ENCODE measurements around the gene GMFB.

Gene GMFB

GRCh38 chr14:54509546-54510501, 21.0 kb upstream of the GMFB start, which contains the start of gene CGRRF1:
Gene CGRRF1 (plus strand): TSS chr14:54509906. CDS start chr14:54509960, 54 bp downstream.
- Mint-ChIP-seq H3K27me3 (ENCODE audit: low read depth) (peaks cover 5% of the 10 kb centered on the region), H3K4me3 (peak within 1 kb of the TSS; percentile 89), H3K9me3 (no peaks in the 10 kb centered on the region), H3K4me1 (ENCODE audit: low read depth) (peaks cover 20% of the 10 kb centered on the region), H3K36me3 (ENCODE audit: low read depth) (peaks cover 5% of the 10 kb centered on the region), H3K27ac (peak within 1 kb of the TSS; percentile 86)
- DNase-seq (ENCODE audit: low spot score) = peak; percentile 98

GRCh38 chr14:54503486-54503885, 14.7 kb upstream of the GMFB start:
- Mint-ChIP-seq H3K4me3 (no peak overlapping the region), H3K4me1 (ENCODE audit: low read depth) (peaks cover 6% of the 10 kb centered on the region), H3K9me3 (no peaks in the 10 kb centered on the region), H3K36me3 (ENCODE audit: low read depth) (no peaks in the 10 kb centered on the region), H3K27ac (no peak overlapping the region), H3K27me3 (ENCODE audit: low read depth) (peaks cover 21% of the 10 kb centered on the region)
- no peak for DNase-seq (ENCODE audit: low spot score)

GRCh38 chr14:54502602-54503001, 13.8 kb upstream of the GMFB start:
- Mint-ChIP-seq H3K4me3 (no peak overlapping the region), H3K27ac (no peak overlapping the region), H3K27me3 (ENCODE audit: low read depth) (peaks cover 23% of the 10 kb centered on the region), H3K9me3 (no peaks in the 10 kb centered on the region), H3K36me3 (ENCODE audit: low read depth) (no peaks in the 10 kb centered on the region), H3K4me1 (ENCODE audit: low read depth) (peaks cover 6% of the 10 kb centered on the region)
- DNase-seq (ENCODE audit: low spot score) = no peak

GRCh38 chr14:54501480-54501879, 12.7 kb upstream of the GMFB start:
- no peaks in the 10 kb centered on the region for H3K36me3 Mint-ChIP-seq (ENCODE audit: low read depth)
- peaks cover 21% of the 10 kb centered on the region for H3K27me3 Mint-ChIP-seq (ENCODE audit: low read depth)
- H3K27ac Mint-ChIP-seq = no peak overlapping the region
- peaks cover 6% of the 10 kb centered on the region for H3K4me1 Mint-ChIP-seq (ENCODE audit: low read depth)
- no peak overlapping the region for H3K4me3 Mint-ChIP-seq
- no peak for DNase-seq (ENCODE audit: low spot score)
- H3K9me3 Mint-ChIP-seq = no peaks in the 10 kb centered on the region

- H3K4me3 Mint-ChIP-seq = no peak overlapping the region
- H3K27ac Mint-ChIP-seq = no peak overlapping the region
- H3K27me3 Mint-ChIP-seq (ENCODE audit: low read depth) = peaks cover 21% of the 10 kb centered on the region
- no peaks in the 10 kb centered on the region for H3K36me3 Mint-ChIP-seq (ENCODE audit: low read depth)
- H3K4me1 Mint-ChIP-seq (ENCODE audit: low read depth) = peaks cover 6% of the 10 kb centered on the region
- DNase-seq (ENCODE audit: low spot score) = no peak
- no peaks in the 10 kb centered on the region for H3K9me3 Mint-ChIP-seq
Measured at GRCh38 chr14:54500744-54501143, 12.0 kb upstream of the GMFB start.

GRCh38 chr14:54498579-54498978, 9.8 kb upstream of the GMFB start:
- peaks cover 6% of the 10 kb centered on the region for H3K4me1 Mint-ChIP-seq (ENCODE audit: low read depth)
- peaks cover 18% of the 10 kb centered on the region for H3K27me3 Mint-ChIP-seq (ENCODE audit: low read depth)
- no peaks in the 10 kb centered on the region for H3K9me3 Mint-ChIP-seq
- H3K27ac Mint-ChIP-seq = no peak overlapping the region
- no peak for DNase-seq (ENCODE audit: low spot score)
- H3K36me3 Mint-ChIP-seq (ENCODE audit: low read depth) = no peaks in the 10 kb centered on the region
- no peak overlapping the region for H3K4me3 Mint-ChIP-seq

- H3K36me3 Mint-ChIP-seq (ENCODE audit: low read depth) = no peaks in the 10 kb centered on the region
- H3K27ac Mint-ChIP-seq = no peak overlapping the region
- peaks cover 6% of the 10 kb centered on the region for H3K4me1 Mint-ChIP-seq (ENCODE audit: low read depth)
- no peak for DNase-seq (ENCODE audit: low spot score)
- no peak overlapping the region for H3K4me3 Mint-ChIP-seq
- H3K9me3 Mint-ChIP-seq = no peaks in the 10 kb centered on the region
- peaks cover 18% of the 10 kb centered on the region for H3K27me3 Mint-ChIP-seq (ENCODE audit: low read depth)
Measured at GRCh38 chr14:54498095-54498531, 9.3 kb upstream of the GMFB start.

- no peaks in the 10 kb centered on the region for H3K4me1 Mint-ChIP-seq (ENCODE audit: low read depth)
- no peak overlapping the region for H3K27ac Mint-ChIP-seq
- H3K9me3 Mint-ChIP-seq = no peaks in the 10 kb centered on the region
- H3K4me3 Mint-ChIP-seq = no peak overlapping the region
- no peak for DNase-seq (ENCODE audit: low spot score)
- no peaks in the 10 kb centered on the region for H3K36me3 Mint-ChIP-seq (ENCODE audit: low read depth)
- H3K27me3 Mint-ChIP-seq (ENCODE audit: low read depth) = peaks cover 16% of the 10 kb centered on the region
Measured at GRCh38 chr14:54497224-54497623, 8.4 kb upstream of the GMFB start.

GRCh38 chr14:54493293-54493692, 4.5 kb upstream of the GMFB start:
- Mint-ChIP-seq H3K27me3 (ENCODE audit: low read depth) (peaks cover under 1% of the 10 kb centered on the region), H3K4me3 (no peak overlapping the region), H3K9me3 (no peaks in the 10 kb centered on the region)

GRCh38 chr14:54490445-54491175, 1.8 kb upstream of the GMFB start:
- Mint-ChIP-seq H3K27me3 (ENCODE audit: low read depth) (no peaks in the 10 kb centered on the region), H3K27ac (no peak overlapping the region), H3K36me3 (ENCODE audit: low read depth) (peaks cover 12% of the 10 kb centered on the region), H3K4me1 (ENCODE audit: low read depth) (peaks cover 30% of the 10 kb centered on the region), H3K4me3 (peak overlapping the region; percentile 12), H3K9me3 (no peaks in the 10 kb centered on the region)
- no peak for DNase-seq (ENCODE audit: low spot score)

More at GRCh38 chr14:54493293-54493692, 4.5 kb upstream of the GMFB start:
- DNase-seq (ENCODE audit: low spot score) = no peak
- H3K36me3 Mint-ChIP-seq (ENCODE audit: low read depth) = no peaks in the 10 kb centered on the region
- H3K4me1 Mint-ChIP-seq (ENCODE audit: low read depth) = peaks cover 16% of the 10 kb centered on the region
- no peak overlapping the region for H3K27ac Mint-ChIP-seq

GRCh38 chr14:54489731-54490444, 1.1 kb upstream of the GMFB start:
- peak overlapping the region; percentile 89 for H3K4me3 Mint-ChIP-seq
- H3K9me3 Mint-ChIP-seq = no peaks in the 10 kb centered on the region
- H3K27me3 Mint-ChIP-seq (ENCODE audit: low read depth) = no peaks in the 10 kb centered on the region
- DNase-seq (ENCODE audit: low spot score) = no peak
- peak overlapping the region; percentile 90 for H3K27ac Mint-ChIP-seq
- peaks cover 37% of the 10 kb centered on the region for H3K4me1 Mint-ChIP-seq (ENCODE audit: low read depth)
- H3K36me3 Mint-ChIP-seq (ENCODE audit: low read depth) = peaks cover 12% of the 10 kb centered on the region

GRCh38 chr14:54489318-54489683, 521 bp upstream of the GMFB start:
- H3K27me3 Mint-ChIP-seq (ENCODE audit: low read depth) = no peaks in the 10 kb centered on the region
- H3K36me3 Mint-ChIP-seq (ENCODE audit: low read depth) = peaks cover 12% of the 10 kb centered on the region
- peaks cover 43% of the 10 kb centered on the region for H3K4me1 Mint-ChIP-seq (ENCODE audit: low read depth)
- H3K27ac Mint-ChIP-seq = peak overlapping the region; percentile 90
- peak overlapping the region; percentile 89 for H3K4me3 Mint-ChIP-seq
- DNase-seq (ENCODE audit: low spot score) = no peak
- H3K9me3 Mint-ChIP-seq = no peaks in the 10 kb centered on the region

- Mint-ChIP-seq H3K9me3 (no peaks in the 10 kb centered on the region), H3K27me3 (ENCODE audit: low read depth) (no peaks in the 10 kb centered on the region), H3K4me1 (ENCODE audit: low read depth) (peaks cover 49% of the 10 kb centered on the region), H3K27ac (peak overlapping the region; percentile 82), H3K36me3 (ENCODE audit: low read depth) (peaks cover 18% of the 10 kb centered on the region), H3K4me3 (peak overlapping the region; percentile 89)
- DNase-seq (ENCODE audit: low spot score) = no peak
Measured at GRCh38 chr14:54488318-54488645, 498 bp downstream of the GMFB start.

- Mint-ChIP-seq H3K4me3 (peak overlapping the region; percentile 89), H3K4me1 (ENCODE audit: low read depth) (peaks cover 52% of the 10 kb centered on the region), H3K27me3 (ENCODE audit: low read depth) (no peaks in the 10 kb centered on the region)
Measured at GRCh38 chr14:54487771-54488170, 1.0 kb downstream of the GMFB start.

More at GRCh38 chr14:54487771-54488170, 1.0 kb downstream of the GMFB start:
- Mint-ChIP-seq H3K9me3 (no peaks in the 10 kb centered on the region), H3K27ac (peak overlapping the region; percentile 82), H3K36me3 (ENCODE audit: low read depth) (peaks cover 21% of the 10 kb centered on the region)
- no peak for DNase-seq (ENCODE audit: low spot score)

All from T-helper 2 cell treated with Interferon-gamma antibody and Interleukin-4, amounts not matched to agents 5 μg/mL and 100 μg/mL, for 36 hours (primary cell).